Putamen (tissue), 1 donor: ENCODE results near the gene STPG1.
A peak's percentile ranks its signal among the peaks of the same experiment; 100 is the strongest.

ENCODE experiments used
- DNase-seq: peaks from one replicate; pipeline ENCODE4 v3.0.0-alpha.2; 2016; ENCODE audit warnings: low spot score

Gene STPG1

GRCh38 chr1:24392982-24393650, 20.5 kb downstream of the STPG1 start:
- no peak for DNase-seq

GRCh38 chr1:24392604-24392946, 21.0 kb downstream of the STPG1 start:
- no peak for DNase-seq

DNA sequence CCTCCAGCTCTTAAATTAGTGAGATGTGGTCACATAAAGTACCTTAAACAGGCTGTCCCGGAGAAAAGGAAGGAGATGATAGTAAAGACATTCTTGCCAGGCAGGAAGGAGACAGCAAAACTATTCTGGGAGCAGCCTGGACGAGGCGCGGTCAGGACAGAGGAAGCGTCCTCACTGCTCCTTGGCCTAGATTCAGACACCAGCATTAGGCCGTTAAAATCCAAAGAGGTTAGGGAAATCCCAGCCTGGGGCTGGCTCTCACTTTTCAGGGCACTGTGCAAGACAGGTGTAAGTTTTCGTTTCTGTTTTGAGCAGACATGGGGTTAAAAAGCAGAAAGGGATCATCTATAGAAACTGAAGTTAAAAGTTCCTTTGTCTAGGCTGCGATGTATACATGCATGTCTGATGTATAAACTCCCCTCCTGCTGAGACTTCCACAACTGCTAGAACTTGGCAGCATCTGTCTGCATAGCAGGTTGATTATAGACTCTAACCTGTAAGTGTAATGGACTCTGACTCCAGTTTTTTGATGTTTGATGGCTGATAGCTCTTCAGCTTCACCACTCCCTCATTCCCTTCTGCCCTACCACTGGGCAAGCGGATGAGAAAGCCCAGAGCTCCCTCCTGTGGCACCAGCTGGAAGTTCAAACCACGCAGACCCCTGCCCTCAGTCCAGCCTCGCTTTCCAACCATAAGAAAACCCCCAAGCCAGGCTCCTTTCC, 21.5 kb downstream of the STPG1 start:
- DNase-seq, result peak; percentile 57

DNA sequence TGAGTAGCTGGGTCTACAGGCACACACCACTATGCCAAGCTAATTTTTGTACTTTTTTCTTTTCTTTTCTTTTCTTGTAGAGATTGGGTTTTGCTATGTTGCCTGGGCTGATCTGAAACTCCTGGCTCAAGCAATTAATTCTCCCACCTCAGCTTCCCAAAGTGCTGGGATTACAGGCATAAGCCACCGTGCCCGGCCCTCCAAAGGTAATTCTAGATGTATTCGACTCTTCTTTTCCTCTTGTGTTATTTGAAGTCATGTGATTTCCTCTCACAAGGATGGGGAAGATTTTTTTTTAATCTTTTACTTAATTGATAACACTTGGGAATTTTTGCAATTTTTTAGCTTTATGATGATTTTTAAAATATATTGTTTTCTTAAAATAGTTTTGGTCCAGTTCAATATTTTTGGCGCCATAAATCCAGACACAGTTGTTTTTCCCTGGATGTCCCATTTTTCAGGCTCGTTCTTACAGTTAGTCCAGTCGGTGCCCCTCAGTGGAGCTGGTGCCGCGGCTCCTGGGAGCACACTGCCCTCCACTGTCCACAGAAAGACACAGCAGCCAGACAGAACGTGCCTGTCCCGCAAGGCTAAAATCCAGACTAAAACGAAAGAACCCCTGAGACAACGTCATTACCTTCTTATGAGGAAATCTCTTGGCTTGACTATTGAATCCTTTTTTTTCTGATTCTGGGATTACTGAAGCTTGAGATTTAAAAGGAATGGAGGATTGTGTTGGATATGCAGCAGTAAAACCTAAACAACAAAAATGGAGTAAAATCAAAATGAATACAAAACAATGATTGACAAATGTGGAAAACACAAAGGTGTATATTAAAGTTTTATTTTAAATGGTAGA, 22.4 kb downstream of the STPG1 start:
- peak; percentile 80 for DNase-seq

- no peak for DNase-seq
Observed at GRCh38 chr1:24389231-24389678, 24.3 kb downstream of the STPG1 start.

DNA sequence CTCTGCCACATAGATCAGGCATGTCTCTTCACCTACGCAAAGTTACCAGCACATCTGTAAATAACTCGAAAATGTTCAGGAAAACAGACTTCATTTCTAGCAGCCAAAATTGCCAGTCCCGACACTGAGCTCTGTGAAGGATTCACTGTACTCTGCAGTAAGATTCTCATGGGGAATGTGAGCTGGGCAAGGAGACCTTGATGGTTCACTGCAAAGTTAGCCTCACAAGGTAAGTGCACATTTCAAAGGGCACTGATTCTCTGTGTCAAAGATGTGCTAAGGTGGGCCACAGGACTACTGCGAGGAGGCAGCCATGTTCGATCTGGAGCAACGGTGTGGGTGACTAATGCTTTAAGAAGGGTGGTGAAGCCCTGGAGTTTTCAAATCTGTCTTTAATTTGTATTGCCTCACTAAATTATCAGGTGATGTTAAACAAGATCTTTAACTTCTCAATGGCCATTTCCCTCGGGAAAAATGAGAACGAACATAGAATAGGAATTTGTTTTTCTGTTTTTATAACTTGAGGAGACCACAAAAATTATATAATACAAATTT, 25.2 kb downstream of the STPG1 start:
- DNase-seq, result no peak

DNA sequence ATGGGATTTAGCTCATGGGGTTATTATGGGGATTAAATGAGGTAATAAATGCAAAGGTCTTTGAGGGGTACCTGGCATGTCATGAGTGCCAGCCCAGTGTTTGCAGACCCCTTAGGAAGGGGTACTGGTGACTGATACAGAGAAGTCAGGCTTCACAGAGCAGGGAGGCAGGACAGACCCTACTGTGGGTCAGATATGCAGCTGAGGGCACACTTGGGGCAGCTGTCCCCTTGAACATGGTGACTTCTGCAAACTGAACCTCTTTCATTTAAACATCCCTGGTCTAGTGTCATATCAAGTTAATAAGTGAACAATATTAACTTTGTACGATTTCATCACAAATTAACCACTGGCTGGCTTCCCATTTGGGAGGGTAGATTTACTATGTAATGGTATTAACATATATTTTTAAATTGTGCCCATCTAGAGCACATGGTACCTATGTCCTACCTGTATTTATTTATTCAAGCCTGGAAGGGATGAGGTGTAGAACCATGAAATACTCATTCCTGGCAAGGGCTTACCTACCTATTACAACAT, 25.9 kb downstream of the STPG1 start:
- no peak for DNase-seq

DNA sequence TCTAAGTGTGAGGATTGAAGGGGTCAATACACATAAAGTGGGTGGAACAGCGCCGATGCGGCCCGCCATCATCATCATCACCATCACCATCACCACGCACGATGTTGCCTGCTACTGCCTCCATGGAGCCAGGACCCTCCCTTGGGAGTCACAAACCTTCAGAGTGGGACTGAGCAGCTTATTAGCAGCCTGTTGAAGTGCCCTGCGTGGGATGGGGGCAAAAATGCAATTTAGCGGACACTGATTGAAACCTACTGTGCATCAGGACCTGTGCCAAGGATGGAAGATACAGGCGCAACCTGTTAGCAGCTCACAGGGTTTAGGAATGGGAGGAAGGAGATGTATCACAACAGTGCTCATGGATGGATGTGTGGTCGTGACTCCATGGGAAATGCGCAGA, 26.7 kb downstream of the STPG1 start:
- no peak for DNase-seq

GRCh38 chr1:24386241-24386640, 27.3 kb downstream of the STPG1 start:
- DNase-seq, result no peak

GRCh38 chr1:24385160-24385940, 28.2 kb downstream of the STPG1 start:
- DNase-seq, result no peak

- no peak for DNase-seq
Observed at GRCh38 chr1:24384251-24385090, 29.1 kb downstream of the STPG1 start.

GRCh38 chr1:24383381-24383940, 30.1 kb downstream of the STPG1 start:
- no peak for DNase-seq

DNA sequence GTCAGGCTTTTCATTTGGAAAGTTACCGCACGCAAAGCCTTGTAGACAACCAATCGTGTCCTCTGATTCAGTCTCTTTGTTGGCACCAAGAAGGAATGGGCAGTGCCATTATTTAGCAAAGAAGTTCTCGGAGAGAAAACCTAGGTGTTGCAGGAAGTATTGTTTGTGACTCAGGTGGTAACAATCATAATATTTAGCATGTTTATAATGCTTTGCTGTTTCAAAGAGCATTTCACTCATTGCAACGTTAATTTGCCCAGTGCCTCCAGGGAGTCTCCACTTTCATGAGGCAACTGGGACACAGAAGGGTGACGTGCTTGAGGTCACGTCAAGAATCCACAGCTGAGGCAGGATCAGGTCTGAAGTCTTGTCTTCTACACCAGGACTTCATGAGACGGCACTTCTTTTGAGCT, 31.4 kb downstream of the STPG1 start:
- no peak for DNase-seq

GRCh38 chr1:24381256-24381655, 32.3 kb downstream of the STPG1 start:
- DNase-seq, result no peak

- no peak for DNase-seq
Observed at GRCh38 chr1:24380508-24380907, 33.1 kb downstream of the STPG1 start.

DNA sequence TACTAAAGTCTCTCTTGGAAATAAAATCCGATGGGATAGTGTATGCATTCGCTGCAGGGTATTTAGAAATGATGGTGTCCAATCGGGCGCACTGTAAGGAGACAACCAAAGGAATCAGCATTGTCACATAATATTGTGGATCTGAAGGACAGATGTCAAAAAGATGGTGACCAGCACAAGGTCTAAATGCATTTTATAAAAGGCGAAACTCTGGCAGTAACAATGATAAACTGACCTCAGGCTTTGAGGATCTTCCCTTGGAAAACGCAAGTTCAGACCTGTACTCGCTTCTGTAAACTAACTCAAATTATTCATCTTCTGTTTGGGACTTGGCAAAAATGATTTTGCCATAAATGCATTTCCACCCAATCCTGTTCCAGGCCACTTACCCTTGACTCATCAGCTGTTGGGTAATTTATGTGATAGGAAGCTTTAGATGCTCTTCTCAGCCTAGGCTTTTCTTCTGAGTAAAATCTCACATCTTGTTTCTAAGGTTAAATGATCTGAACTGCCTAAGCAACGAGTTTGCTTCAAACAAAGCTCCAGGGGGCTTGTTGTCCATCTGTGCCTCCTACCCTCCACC, 33.8 kb downstream of the STPG1 start:
- no peak for DNase-seq

- no peak for DNase-seq
Observed at GRCh38 chr1:24374891-24375786, 38.4 kb downstream of the STPG1 start.

GRCh38 chr1:24373710-24374109, 39.9 kb downstream of the STPG1 start:
- DNase-seq, result no peak

GRCh38 chr1:24373044-24373443, 40.5 kb downstream of the STPG1 start:
- DNase-seq, result no peak
